Mesenchymal stem cell (in vitro differentiated cells and primary cell): ENCODE data around the gene FGR.

Experiments used
- DNase-seq: peaks from one replicate; pipeline ENCODE4 v3.0.0-alpha.2; 2013
- H2AFZ ChIP-seq: one replicate; pipeline ENCODE4 v1.6.1; 2013; ENCODE audit warnings: low read depth, mild to moderate bottlenecking, control low read depth, inconsistent platforms, low read length, moderate library complexity
- H2AK5ac ChIP-seq: 2 replicates; pipeline ENCODE4 v1.6.1; 2013; ENCODE audit warnings: low read length, moderate library complexity, mild to moderate bottlenecking, inconsistent platforms; ENCODE audit not compliant: severe bottlenecking
- H2BK120ac ChIP-seq: one replicate; pipeline ENCODE4 v1.6.1; 2013; ENCODE audit warnings: low read depth, mild to moderate bottlenecking, inconsistent platforms, low read length, moderate library complexity
- H2BK12ac ChIP-seq, 2 experiments: one replicate each; pipeline ENCODE4 v1.6.1; 2013; ENCODE audit warnings: inconsistent platforms in 2 of 2, low read length in 2 of 2, mild to moderate bottlenecking in 2 of 2, moderate library complexity in 2 of 2, control low read depth in 1 of 2
- H2BK15ac ChIP-seq: one replicate; pipeline ENCODE4 v1.6.1; 2013; ENCODE audit warnings: mild to moderate bottlenecking, low read depth, inconsistent platforms; ENCODE audit not compliant: poor library complexity, severe bottlenecking
- H2BK5ac ChIP-seq: 2 replicates; pipeline ENCODE4 v1.6.1; 2013; ENCODE audit warnings: low read depth, mild to moderate bottlenecking, low read length, control low read depth, inconsistent platforms; ENCODE audit not compliant: poor library complexity, severe bottlenecking
- H3K14ac ChIP-seq, 2 experiments: one replicate each; pipeline ENCODE4 v1.6.1; 2013; ENCODE audit warnings: inconsistent platforms in 2 of 2, low read length in 2 of 2, control low read depth in 1 of 2, mild to moderate bottlenecking in 1 of 2, moderate library complexity in 1 of 2
- H3K18ac ChIP-seq, 2 experiments: one replicate each; pipeline ENCODE4 v1.6.1; 2013; ENCODE audit warnings: inconsistent platforms in 2 of 2, low read length in 2 of 2, control low read depth in 1 of 2, low read depth in 1 of 2, mild to moderate bottlenecking in 1 of 2
- H3K23ac ChIP-seq, 2 experiments: one replicate each; pipeline ENCODE4 v1.6.1; 2013; ENCODE audit warnings: inconsistent platforms in 2 of 2, low read length in 2 of 2, mild to moderate bottlenecking in 2 of 2, moderate library complexity in 2 of 2, control low read depth in 1 of 2
- H3K27ac ChIP-seq: 2 replicates; pipeline ENCODE4 v1.5.1; 2013; ENCODE audit warnings: mild to moderate bottlenecking, moderate library complexity, low read length, control low read depth, inconsistent platforms; ENCODE audit not compliant: poor library complexity, severe bottlenecking
- H3K27me3 ChIP-seq, 2 experiments: 2 replicates each; pipeline versions ENCODE4 v1.6.1 to v1.7.0; 2013; ENCODE audit warnings: low read length in 2 of 2, mild to moderate bottlenecking in 2 of 2, moderate library complexity in 2 of 2, control low read depth in 1 of 2, inconsistent platforms in 1 of 2; ENCODE audit not compliant: control insufficient read depth in 1 of 2, insufficient read depth in 1 of 2
- H3K36me3 ChIP-seq, 2 experiments: 2 replicates each; pipeline versions ENCODE4 v1.6.1 to v1.7.0; 2013; ENCODE audit warnings: low read length in 2 of 2, control low read depth in 1 of 2, inconsistent platforms in 1 of 2, low read depth in 1 of 2, mild to moderate bottlenecking in 1 of 2; ENCODE audit not compliant: insufficient read depth in 2 of 2, control insufficient read depth in 1 of 2
- H3K4ac ChIP-seq, 2 experiments: one replicate each; pipeline ENCODE4 v1.6.1; 2013; ENCODE audit warnings: inconsistent platforms in 2 of 2, low read length in 2 of 2, mild to moderate bottlenecking in 2 of 2, moderate library complexity in 2 of 2, control low read depth in 1 of 2, low read depth in 1 of 2
- H3K4me1 ChIP-seq: 2 replicates; pipeline ENCODE4 v1.6.1; 2013; ENCODE audit warnings: low read depth, low read length, control low read depth; ENCODE audit not compliant: control insufficient read depth, insufficient read depth
- H3K4me2 ChIP-seq: 2 replicates; pipeline ENCODE4 v1.6.1; 2013; ENCODE audit warnings: low read length, mild to moderate bottlenecking, inconsistent platforms; ENCODE audit not compliant: poor library complexity, severe bottlenecking
- H3K4me3 ChIP-seq, 2 experiments: 2 replicates each; pipeline versions ENCODE4 v1.5.1 to v1.7.0; 2013; ENCODE audit warnings: low read length in 2 of 2, mild to moderate bottlenecking in 2 of 2, control low read depth in 1 of 2, low read depth in 1 of 2; ENCODE audit not compliant: insufficient read depth in 1 of 2
- H3K79me1 ChIP-seq: replicated peaks from 2 replicates; pipeline ENCODE4 v1.6.1; 2013; ENCODE audit warnings: mild to moderate bottlenecking, control low read depth, low read length, inconsistent platforms; ENCODE audit not compliant: poor library complexity, severe bottlenecking
- H3K9ac ChIP-seq: 2 replicates; pipeline ENCODE4 v1.7.0; 2013; ENCODE audit warnings: mild to moderate bottlenecking, low read length, moderate library complexity
- H3K9me3 ChIP-seq: 2 replicates; pipeline ENCODE4 v1.7.0; 2013; ENCODE audit warnings: mild to moderate bottlenecking, low read length; ENCODE audit not compliant: control insufficient read depth
- H4K8ac ChIP-seq: one replicate; pipeline ENCODE4 v1.6.1; 2013; ENCODE audit warnings: inconsistent platforms, mild to moderate bottlenecking, low read length, moderate library complexity
- H4K91ac ChIP-seq: one replicate; pipeline ENCODE4 v1.6.1; 2013; ENCODE audit warnings: mild to moderate bottlenecking, low read length, inconsistent platforms
- WGBS: methylation state at CpG from one replicate; pipeline ENCODE4 v1.1.7; 2013; ENCODE audit warnings: mixed read lengths; 5-methylcytosine and 5-hydroxymethylcytosine counted together

Gene FGR

GRCh38 chr1:27584453-27584852 is 50.5 kb downstream of the FGR start:
- H3K23ac ChIP-seq: no peak overlapping the region
- no peak overlapping the region for H3K14ac ChIP-seq
- H3K18ac ChIP-seq: no peak overlapping the region
- WGBS: 92% methylated on average over 3 of the region's 3 CpGs
- H3K4ac ChIP-seq: no peak overlapping the region
- DNase-seq: no peak
- H2AFZ ChIP-seq: no peak overlapping the region
- H3K79me1 ChIP-seq: peaks cover 42% of the 10 kb centered on the region
- H4K8ac ChIP-seq: no peak overlapping the region
- H3K9me3 ChIP-seq: no peaks in the 10 kb centered on the region
- H3K27ac ChIP-seq: no peak overlapping the region
- no peak overlapping the region for H2BK120ac ChIP-seq
- no peak overlapping the region for H3K4me3 ChIP-seq
- no peak overlapping the region for H2BK15ac ChIP-seq
- no peak overlapping the region for H3K4me2 ChIP-seq
- no peak overlapping the region for H2BK5ac ChIP-seq
- no peak overlapping the region for H2BK12ac ChIP-seq
- no peak overlapping the region for H4K91ac ChIP-seq
- no peak overlapping the region for H3K9ac ChIP-seq
- peaks cover 17 to 31% of the 10 kb centered on the region in 2 experiments for H3K36me3 ChIP-seq
- H2AK5ac ChIP-seq: no peak overlapping the region
- H3K27me3 ChIP-seq: no peaks in the 10 kb centered on the region
- peaks cover 36% of the 10 kb centered on the region for H3K4me1 ChIP-seq

- Histone ChIP-seq H3K4me1 (peaks cover 26% of the 10 kb centered on the region), H3K36me3 (peaks cover 14 to 21% of the 10 kb centered on the region in 2 experiments), H3K23ac (no peak overlapping the region), H2AFZ (no peak overlapping the region), H4K8ac (no peak overlapping the region), H2BK120ac (no peak overlapping the region), H3K27me3 (no peaks in the 10 kb centered on the region), H3K9me3 (no peaks in the 10 kb centered on the region), H2BK5ac (no peak overlapping the region), H4K91ac (no peak overlapping the region), H2BK15ac (no peak overlapping the region), H3K9ac (no peak overlapping the region), H3K27ac (no peak overlapping the region), H3K4me2 (no peak overlapping the region), H3K79me1 (peaks cover 46% of the 10 kb centered on the region), H3K18ac (no peak overlapping the region), H3K4ac (no peak overlapping the region), H3K4me3 (no peak overlapping the region), H3K14ac (no peak overlapping the region), H2AK5ac (no peak overlapping the region), H2BK12ac (no peak overlapping the region)
- 82% methylated on average over 2 of the region's 3 CpGs for WGBS
- no peak for DNase-seq
Observed at GRCh38 chr1:27583479-27583878, 51.5 kb downstream of the FGR start.

DNA sequence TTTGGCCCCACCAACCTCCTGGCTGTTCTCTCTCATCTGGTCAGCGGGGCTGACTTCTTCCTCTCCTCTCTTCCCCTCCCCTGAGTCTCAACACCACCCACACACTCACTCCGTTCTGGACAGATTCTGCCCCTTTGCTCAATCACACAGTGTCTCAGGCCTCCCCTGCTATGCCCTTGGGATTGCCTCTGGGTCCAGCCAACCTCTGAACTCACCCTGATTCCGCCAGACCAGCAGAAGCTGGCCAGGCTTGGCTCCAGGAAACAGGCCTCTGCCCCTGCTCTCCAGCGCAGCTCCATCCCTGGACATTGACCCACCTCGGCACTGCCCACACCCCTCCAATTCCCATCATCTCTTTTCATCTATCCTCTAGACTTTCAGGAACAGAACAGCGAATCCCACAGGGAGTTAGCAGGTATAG is 53.2 kb downstream of the FGR start:
- H3K4me3 ChIP-seq: no peak overlapping the region
- no peak overlapping the region for H3K4ac ChIP-seq
- DNase-seq: no peak
- H2AFZ ChIP-seq: no peak overlapping the region
- no peak overlapping the region for H2BK15ac ChIP-seq
- peaks cover 25% of the 10 kb centered on the region for H3K4me1 ChIP-seq
- no peak overlapping the region for H4K91ac ChIP-seq
- no peak overlapping the region for H3K4me2 ChIP-seq
- peak overlapping the region; percentile 27 for H3K9ac ChIP-seq
- no peaks in the 10 kb centered on the region for H3K9me3 ChIP-seq
- no peak overlapping the region for H3K23ac ChIP-seq
- no peak overlapping the region for H2BK120ac ChIP-seq
- 93% methylated on average over 6 of the region's 6 CpGs for WGBS
- no peak overlapping the region for H2BK12ac ChIP-seq
- no peak overlapping the region for H4K8ac ChIP-seq
- no peak overlapping the region for H2AK5ac ChIP-seq
- no peak overlapping the region for H3K18ac ChIP-seq
- H3K27ac ChIP-seq: no peak overlapping the region
- no peak overlapping the region for H3K14ac ChIP-seq
- peaks cover 9 to 15% of the 10 kb centered on the region in 2 experiments for H3K36me3 ChIP-seq
- no peak overlapping the region for H2BK5ac ChIP-seq
- H3K79me1 ChIP-seq: peaks cover 37% of the 10 kb centered on the region
- H3K27me3 ChIP-seq: no peaks in the 10 kb centered on the region

DNA sequence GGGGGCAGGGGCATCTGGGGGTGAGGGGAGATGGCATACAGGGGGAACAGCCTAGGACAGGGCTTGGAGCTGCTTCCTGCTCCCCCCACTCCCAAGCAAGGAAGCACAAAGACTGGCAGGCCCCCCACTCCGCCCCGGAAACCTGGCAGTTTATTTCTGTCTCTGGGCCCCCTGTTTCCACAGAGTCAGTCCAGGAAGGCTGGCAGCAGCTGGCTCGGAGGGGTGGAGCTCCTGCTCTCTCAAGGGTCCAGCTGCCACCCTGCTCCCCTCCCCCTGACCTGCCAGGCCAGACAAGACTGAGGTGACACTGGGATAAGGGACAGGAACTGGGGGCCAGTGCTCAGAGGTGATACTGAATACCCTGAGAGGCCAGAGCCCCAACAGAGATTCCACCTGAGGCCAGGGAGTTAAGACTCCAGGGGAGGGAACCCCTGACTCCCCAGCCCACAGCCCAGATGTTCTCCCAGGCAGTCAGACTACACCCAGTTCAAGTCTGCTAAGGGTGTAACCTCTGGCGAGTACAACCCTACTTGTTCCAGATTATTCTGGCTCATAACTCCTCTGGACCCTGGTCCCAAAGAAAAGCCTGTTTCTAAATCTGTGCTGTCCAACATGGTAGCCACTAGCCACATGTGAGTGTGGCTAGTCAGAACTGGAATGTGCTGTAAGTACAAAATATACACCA is 57.3 kb downstream of the FGR start:
- 94% methylated on average over 3 of the region's 4 CpGs for WGBS
- Histone ChIP-seq H3K23ac (no peak overlapping the region), H2BK15ac (no peak overlapping the region)

More for the DNA sequence above, 57.3 kb downstream of the FGR start:
- Histone ChIP-seq H2BK120ac (no peak overlapping the region), H3K27ac (no peak overlapping the region), H3K4me2 (no peak overlapping the region), H4K8ac (no peak overlapping the region), H3K4me1 (peaks cover 40% of the 10 kb centered on the region), H3K79me1 (peaks cover 26% of the 10 kb centered on the region), H2BK5ac (no peak overlapping the region), H3K4ac (no peak overlapping the region), H3K9me3 (no peaks in the 10 kb centered on the region), H2BK12ac (peak overlapping the region in 1 of 2 experiments; percentile 18), H3K9ac (peak overlapping the region; percentile 30), H4K91ac (no peak overlapping the region), H3K4me3 (no peak overlapping the region), H3K18ac (peak overlapping the region; percentile 34 to 58), H3K36me3 (peaks cover 8 to 10% of the 10 kb centered on the region in 2 experiments), H2AFZ (no peak overlapping the region), H3K14ac (peak overlapping the region in 1 of 2 experiments; percentile 44), H3K27me3 (no peaks in the 10 kb centered on the region), H2AK5ac (peak overlapping the region; percentile 12)
- DNase-seq: peak; percentile 1
